ENCODE data around the gene PARVG.

The PARVG gene

DNA sequence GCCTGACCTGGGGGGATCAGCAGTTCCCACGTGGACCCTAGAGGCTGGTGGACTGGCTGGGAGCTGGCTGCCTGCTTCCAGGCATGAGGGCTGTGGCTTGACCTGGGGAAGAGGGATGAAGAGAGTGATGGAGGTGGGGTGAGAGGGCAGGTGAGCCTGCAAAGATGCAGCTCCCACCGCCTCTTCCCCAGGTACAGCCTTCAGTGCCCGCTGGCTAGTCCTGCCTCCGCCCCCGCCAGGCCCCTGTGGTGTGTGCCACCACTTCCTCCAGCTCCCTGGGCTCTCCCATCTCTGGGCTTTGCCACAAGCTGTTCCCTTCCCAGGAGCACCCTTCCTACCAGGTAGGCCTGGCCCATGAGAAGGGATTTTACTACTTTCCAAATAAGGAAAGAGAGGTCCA, 19.1 kb downstream of the PARVG start:
- no peak for DNase-seq

DNA sequence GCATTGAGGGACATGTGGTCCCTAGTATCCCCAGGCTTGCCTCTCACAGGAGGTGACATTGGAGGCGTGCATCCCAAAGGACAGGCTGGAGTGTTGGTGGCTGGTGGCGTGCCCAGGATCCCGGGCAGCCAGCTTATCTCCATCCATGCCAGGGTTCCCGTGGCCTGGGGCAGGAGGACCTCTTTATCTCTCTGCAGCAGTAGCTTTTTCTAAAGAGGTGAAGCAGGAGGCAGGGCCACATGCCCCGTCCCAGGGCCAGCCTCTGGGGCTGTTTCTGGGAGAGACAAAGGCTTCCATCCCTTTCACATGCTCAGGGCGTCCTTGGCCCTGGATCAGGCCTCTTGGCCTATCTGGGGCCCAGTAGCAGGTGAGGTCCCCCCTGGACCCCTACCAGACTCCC, 19.7 kb downstream of the PARVG start:
- no peak for DNase-seq

DNA sequence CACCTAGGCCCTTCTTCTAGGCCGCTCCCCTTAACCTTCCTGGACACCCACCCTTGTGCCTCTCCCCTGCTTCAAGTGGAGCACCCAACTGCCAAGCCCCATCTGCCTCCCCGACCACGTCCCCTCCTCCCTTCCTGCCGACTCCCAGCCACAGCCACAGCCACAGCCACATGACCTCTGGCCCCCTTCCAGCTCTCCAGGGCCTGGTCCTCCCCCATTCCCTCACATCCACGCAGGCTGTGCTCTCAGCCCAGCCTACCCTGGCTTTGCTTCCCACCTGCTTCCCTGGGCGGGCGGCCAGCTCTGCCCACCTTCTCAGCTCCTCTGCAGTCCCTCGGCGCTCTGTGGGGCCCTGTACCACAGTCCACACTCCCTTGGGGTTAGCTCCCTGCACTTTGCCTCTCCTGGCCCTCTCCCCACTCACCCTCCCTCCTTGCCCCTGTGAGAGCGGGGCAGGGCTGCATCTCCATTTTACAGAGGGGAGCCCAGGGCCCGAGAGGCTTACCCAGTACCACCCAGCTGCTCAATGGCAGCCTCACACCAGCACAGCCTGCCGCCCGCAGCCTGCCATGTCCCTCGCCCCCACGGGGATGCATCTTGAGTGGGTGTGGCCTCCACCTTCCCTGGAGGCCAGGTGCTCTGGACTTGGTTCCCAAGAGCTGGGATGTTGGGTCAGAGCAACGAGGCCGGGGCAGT, 20.3 kb downstream of the PARVG start:
- DNase-seq, result no peak

DNA sequence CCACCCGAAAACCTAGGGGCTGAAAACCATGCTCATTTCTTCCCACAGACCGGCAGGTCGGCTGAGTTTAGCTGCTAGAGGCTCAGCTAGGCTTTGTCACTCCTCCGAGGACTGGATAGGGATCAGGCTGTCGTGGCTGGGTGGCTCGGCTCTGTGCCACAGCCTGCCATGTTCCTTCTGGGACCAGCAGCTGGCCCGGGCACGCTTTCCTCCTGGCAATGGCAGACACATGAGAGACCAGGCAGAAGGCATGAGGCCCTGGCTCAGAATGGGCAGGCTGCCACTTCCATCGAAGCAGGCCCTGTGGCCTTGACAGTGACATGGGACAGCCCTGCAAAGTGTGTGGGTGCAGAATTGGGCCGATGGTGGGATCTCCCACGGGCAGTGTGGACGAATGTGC, 20.9 kb downstream of the PARVG start:
- DNase-seq, result no peak

DNA sequence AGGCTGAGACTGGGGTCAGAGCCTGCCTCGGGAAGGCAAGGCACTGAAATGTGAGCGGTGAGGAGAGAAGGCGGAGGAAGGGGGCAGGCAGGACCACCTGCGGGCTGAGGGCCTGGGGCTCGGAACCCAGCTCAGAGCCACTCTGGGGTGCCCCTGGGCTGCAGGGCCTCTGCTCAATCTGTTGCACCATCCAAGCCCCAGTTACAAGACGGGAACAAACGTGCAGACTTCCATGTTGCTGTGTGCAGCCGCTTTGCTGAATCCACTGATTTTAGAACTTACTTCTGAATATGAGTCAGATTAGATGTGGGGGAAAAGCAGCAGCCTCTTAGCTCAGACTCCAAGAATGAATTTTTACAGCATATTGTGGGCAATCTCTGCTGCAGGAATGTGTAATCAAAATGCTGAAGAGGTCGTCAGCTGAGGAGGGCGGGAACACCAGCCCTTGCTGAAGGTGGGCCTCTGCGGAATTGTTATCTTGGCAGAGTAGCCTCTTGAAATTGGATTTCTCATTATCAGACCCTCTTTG, 21.6 kb downstream of the PARVG start:
- no peak for DNase-seq

DNA sequence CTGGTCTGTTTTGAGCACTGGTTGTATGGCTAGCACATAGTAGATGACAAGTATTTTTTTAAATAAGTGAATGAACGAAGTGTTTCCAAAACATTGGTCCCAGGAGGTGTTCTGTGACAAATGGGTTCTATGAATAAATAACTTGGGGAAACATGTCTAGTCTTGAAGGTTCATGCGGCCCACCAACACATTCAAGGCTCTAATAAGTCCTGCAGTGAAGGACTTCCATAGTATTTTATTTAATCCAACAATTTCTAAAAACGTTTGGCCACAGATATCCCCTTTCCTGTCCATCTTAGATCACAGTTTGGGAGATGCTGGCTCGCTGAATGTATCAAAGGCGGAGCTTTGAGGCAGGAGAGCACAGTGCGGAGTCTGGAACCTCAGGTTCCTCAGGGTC, 22.5 kb downstream of the PARVG start:
- DNase-seq, result no peak

DNA sequence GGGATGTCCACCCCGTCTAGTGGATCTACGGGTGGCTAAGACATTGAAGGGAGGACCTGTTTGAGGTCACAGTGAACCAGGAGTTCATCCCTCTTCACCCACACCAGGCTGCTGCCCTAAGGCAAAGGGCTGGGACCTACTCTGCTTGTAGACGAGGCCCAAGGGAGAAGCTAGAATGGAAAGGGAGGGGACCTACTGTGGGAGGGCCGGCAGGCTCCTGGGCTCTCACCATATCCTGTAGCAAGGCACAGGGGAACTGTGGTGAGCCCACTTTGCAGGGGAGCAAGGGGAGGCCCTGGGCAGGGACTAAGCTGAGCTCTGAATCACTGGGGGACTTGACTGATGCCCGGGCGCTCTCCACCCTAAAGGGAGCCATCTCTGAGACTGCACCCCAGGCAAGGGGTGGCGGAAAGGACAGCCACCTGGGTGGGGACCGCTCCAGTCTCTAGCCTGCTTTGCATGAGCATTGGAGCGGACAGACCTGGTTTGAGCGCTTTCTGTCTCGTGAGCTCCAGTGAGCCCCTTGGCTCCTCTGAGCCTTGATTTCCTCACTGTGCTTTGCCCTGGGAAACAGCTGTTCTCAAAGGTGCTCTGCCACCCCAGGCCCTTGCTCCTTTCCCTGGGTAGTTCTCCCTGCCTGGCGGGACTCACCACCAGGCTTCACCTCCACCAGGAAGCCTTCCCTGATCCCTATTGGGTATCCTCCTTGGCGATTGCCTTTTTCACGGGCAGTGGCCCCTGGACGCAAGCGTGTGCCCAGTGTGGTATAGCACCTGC, 24.2 kb downstream of the PARVG start:
- no peak for DNase-seq

DNA sequence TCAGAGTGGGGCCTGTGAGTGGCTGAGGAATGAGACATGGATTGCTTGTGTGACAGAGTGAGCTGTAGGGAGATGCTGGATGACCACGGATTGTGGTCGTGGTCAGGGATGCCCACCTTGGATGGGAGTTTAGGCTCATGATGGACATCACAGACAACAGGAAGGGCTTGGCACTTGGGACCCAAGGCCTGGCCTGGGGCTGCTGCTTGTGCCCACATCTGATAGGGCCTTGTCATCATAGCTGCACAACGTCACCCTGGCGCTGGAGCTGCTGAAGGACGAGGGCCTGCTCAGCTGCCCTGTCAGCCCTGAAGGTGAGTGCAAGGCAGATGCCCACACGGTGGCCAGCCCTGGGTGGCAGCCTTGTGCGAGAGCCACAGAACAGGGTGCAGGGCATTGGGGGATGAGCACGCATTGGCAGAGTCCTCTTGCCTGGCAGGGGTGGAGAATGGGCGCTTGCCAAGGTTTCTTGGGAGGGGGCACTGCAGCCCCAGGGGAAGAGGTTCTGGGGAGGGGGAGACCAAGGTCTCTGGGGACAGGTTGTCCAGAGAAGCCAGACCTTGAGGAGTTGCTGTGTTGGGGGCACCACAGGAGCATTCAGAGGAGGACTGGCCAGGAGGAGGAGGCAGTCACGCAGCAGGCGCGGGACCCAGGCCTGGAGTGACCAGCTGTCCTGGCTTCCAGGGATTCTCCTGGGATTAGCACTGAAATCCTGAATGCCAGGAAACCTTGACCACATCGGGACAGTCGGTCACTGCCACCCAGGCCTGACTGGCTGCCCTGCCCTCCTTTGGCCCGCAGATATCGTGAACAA, 25.0 kb downstream of the PARVG start:
- no peak for DNase-seq

DNA sequence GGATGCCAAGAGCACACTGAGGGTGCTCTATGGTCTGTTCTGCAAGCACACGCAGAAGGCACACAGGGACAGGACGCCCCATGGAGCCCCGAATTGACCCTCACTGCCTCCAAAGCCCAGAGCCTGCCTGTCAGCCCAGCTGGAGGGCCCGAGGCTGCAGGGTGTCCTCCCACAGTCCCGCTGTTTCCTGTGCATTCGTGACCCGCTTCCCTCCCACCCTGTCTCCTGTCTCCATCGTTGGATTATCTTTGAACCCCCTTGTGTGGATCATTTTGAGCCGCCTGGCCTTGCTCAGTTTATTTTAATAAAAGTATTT, 25.6 kb downstream of the PARVG start:
- no peak for DNase-seq

DNA sequence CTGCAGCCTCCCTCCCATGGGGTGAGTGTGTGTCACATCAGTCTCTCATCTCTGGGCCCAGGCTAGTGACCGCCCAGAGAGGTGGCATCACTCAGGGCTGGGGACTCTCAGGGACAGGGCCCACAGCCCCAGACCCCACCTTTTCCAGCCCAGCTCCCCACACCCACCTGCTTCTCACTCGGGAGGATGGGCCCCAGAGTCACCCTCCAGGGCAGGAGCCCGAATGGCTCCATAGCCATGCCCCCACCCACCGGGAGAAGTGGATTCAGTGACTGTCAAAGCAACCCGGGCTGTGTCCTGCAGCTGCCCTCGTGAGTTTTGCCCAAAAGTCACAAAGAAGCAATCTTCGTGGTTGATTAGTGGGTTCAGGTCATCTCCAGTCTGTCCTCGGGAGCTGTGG, 26.0 kb downstream of the PARVG start:
- no peak for DNase-seq

DNA sequence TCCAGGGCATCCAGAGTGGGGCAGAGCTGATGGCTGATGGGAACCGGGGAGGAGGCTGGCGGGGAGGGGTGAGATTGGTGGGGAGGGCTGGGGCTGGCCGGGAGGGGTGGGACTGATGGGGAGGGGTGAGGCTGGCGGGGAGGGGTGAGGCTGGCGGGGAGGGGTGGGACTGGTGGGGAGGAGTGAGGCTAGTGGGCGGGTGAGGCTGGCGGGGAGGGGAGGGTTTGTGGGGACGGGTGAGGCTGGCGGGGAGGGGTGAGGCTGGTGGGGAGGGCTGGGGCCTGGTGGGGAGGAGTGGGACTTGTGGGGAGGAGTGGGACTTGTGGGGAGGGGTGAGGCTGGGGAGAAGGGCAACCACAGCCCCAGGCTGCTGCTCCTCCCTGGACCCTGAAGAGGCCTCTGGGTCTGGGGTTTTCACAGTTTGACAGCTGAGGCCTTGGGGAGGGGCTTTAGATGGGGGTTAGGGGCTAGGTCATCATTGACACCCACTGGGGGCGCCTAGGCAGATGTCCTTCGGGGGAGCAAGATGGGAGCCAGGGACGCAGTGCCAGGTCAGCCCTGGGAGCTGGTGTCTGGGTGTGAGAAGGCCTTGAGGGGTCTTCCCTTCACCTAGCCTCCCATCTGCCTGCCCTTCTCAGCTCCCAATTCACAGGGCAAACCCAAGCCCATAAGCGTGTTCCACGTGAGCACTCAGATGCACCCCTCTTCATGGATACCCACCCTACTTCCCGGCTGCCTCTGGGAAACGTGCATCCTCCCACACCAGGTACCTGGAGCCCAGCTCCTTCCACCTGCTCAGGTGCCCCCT, 26.7 kb downstream of the PARVG start:
- no peak for DNase-seq

DNA sequence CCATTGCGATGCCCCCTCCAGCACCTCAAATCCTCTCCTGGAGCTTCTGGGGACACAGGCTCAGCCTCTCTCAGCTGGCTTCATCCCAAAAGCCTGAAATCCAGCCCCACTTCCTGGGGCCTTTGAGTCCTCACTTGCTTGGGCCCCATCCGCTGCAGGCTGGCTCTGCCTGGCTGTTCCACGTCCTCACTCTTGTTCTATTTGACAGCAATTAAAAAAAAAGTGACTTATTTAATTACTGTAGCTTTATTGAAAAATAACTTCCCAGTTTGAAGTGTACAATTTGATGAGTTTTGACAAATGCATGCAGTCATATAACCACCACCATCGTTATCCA, 27.2 kb downstream of the PARVG start:
- no peak for DNase-seq

DNA sequence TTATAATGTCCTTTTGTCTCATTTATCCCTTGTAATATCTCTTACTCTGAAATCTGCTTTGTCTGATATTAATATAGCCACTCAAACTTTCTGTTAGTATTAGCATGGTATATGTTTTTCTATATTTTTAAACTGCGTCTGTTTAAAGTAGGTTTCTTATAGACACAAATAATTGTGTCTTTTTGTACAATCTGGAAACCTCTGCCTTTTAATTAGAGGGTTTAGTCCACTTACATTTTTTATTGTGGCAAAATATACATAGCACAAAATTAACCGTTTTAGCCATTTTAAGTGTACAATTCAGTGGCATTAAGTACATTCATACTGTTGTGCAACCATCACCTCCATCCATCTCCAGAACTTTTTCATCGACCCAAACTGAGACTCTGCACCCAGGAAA, 28.6 kb downstream of the PARVG start:
- no peak for DNase-seq

DNA sequence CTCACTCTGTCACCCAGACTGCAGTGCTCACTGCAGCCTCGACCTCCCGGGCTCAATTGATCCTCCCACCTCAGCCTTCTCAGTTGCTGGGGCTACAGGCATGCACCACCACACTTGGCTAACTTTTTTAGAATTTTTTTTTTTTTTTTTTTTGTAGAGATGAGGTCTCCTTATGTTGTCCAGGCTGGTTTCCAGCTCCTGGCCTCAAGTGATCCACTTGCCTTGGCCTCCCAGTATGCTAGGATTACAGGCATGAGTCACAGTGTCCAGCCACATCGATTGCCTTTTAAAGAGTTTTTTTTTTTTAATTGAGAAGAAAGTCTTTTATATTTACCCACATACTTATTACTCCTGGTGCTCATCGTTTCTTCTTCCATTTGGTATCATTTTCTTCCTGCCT, 30.0 kb downstream of the PARVG start:
- DNase-seq, result no peak

DNA sequence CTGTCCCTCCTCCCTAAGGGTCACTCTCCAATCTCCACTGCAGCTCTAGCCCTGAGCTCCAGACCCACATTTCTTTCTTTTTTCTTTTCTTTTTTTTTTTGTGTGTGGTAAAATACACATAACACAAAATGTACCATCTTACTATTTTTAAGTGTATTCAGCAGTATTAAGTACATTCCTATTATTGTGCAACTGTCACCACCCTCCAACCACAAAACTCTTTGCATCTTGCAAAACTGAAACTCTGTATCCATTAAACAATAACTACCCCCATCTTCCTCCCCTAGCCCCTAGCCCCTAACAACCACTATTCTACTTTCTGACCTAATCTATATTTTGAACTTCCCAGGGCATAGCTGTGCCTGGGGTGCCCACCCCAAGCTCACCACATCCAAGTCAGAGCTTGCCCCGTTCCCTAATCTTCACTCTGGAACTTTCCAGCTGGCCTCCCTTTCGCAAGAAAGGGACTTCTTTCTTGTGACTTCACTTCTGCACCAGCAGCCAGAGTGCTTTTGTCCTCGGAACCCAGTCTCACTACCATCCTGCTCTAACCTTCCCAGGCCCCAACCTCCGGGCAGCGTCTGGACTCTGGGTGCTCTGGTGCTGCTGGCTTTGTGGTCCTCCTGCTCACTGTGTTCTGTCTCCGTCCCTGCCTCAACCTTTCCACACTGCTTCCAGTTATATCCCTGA, 30.7 kb downstream of the PARVG start:
- no peak for DNase-seq

DNA sequence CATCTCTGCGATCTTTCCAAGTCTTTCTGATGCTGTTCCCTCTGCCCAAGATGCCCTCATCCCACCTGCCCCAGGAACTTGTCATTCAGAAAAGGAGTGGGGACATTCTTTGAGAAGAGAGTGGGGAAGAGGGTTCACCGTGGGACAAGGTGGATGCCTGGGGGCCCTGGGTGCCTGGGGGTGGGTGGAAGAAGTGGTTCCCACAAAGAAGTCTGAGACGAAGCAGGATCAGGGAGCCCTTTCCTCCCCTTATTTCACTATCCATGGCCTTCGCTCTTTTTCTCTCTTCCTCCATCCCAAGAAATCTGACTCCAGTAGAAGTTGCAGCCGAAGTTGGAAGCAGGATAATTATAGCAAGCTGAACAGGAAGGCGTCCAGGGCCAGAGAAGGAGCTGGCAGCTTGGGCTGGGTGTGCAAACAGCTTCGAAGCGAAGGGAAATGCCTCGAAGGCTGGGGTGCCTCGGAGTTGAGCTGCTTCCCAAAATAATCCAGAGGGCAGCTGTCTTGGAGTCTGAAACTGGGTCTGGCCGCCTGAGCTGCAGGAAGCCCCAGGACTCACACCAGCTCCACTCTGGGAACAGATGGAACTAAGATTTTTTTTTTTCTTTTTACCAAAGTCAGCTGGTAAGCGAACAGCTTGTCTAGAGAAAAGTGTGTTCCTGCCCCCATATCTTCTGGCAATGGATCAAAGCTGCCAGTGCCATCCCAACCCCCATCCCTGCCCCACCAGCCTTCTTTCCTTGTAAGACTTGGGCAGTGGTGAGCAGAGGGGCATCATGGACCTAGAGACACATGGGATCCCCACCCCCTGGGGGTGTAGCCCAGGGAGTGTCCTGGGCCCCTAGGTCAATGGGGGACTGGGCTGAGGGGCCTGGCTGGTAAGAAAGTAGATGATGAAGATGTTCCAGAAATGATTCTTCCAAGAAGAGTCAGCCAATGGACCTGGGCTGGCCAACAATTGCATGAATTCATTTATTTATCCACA, 31.5 kb downstream of the PARVG start:
- DNase-seq, result no peak

DNA sequence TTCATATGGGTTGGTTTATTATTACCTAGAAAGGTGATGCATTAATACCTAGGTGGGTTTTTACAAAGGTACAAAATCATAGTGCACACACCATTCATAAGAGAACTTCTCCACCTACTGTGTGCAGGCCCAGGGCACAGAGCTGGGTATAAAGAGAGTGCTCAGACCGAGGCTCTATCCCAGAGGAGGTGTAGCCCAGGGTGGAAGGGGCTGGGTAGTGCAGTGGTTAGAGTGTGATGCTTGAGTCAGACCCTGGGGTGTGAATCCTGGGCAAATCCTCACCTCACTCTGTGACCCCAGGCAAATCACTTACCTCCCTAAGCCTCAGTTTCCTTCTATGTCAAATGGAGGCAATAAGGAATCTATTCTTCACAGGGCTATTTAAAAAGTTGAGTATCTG, 32.2 kb downstream of the PARVG start:
- DNase-seq, result no peak

DNA sequence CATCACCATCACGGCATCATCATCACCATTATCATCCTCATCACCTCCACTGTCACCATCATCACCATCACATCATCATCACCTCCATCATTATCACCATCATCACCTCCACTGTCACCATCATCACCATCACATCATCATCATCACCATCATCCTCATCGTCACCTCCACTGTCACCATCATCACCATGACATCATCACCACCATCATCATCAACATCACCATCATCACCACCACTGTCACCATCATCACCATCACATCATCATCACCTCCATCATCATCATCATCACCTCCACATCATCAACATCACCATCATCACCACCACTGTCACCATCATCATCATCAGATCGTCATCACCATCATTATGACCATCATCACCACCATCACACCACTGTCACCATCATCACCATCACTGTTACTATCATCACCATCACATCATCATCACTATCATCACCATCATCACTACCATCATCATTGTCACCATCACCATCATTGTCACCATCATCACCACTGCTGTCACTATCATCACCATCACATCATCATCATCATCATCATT, 32.8 kb downstream of the PARVG start:
- DNase-seq, result no peak

DNA sequence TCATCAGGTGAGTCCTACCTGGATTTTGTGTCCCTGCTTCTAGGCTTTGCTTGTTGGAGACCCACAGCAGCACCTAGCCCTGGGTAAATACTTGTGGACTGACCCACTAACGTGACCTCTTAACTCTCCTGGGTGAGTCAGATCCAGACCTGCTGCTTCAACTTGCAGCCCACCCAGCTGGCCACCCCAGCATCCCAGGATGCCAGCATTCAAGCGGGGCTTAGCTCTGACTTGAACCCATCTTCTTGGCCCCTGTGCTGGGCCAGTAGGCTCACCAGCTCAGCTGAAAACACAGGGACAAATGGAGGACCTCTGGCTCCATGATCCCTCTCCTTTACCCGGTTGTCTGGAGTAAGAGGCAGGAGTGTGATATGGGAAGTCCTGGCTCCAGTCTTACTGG, 33.5 kb downstream of the PARVG start:
- no peak for DNase-seq

DNA sequence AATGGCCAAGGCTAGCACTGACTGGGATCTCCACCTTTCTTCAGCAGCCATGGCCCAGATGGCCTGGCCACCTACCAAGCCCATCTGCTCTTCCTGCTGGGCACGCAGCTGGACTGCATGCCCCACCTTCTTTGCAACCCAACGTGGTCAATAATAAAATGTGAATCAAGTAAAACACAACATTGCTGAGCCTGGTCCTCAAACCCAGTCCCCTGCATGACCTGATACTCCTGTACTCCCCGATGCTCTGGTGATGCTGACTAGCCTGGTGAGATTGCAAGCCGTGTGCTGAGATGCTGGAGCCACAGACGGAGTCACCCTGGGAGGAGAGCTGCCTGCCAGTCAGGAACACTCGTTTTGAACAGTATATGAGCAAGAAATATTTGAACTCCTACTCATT, 34.0 kb downstream of the PARVG start:
- DNase-seq, result no peak

DNA sequence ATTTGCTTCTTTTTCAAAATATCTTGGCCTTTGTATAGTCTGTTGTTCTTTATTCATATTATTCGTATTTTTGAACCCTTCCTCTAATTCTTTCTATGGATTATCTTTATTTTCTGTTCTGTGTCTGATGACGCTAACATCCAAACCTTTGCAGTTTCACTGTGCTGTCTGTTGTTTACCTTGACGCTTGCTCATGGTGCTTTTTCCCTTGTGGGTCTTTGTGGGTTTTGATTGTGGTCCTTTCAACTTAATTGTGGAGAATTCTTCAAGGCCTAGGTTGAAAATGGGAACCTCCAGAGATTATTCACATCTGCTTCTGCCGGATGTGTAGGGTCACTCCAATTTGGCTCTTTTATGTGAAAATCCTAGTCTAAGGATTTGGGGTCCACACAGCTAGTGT, 34.6 kb downstream of the PARVG start:
- DNase-seq, result no peak
